H1 (cell line): Measurements from ENCODE around the gene NRXN3. TPM values are rescaled to one million over a fixed set of nuclear protein-coding genes. Genes with fewer than 3 reads are reported as not detected.

Source experiments
- CTCF ChIA-PET: fragments of 300-600 bp; sonication (Branson Sonifier 250); formaldehyde crosslinking; loops from one replicate; lab custom pipeline; 2021; ENCODE audit not compliant: partially characterized antibody; lab: Charles Lee
- POLR2A ChIA-PET: fragments of 300-600 bp; sonication (Branson Sonifier 250); formaldehyde crosslinking; loops from one replicate; lab custom pipeline; 2021; ENCODE audit warnings: inconsistent platforms; ENCODE audit not compliant: partially characterized antibody; lab: Charles Lee
- DNase-seq, 2 experiments: peaks; one replicate each; pipeline versions ENCODE4 v3.0.0 to v3.0.0-alpha.2; 2010 to 2022; ENCODE audit warnings: low spot score in 2 of 2, low read depth in 1 of 2, mixed read lengths in 1 of 2
- FAIRE-seq: peaks from 2 replicates; lab custom pipeline; 2011; peaks lifted over from hg19 to GRCh38; lab: Jason Lieb, UNC
- H2AFZ ChIP-seq: 2 replicates; pipeline ENCODE4 v1.8.1; 2012; ENCODE audit warnings: low read length, inconsistent platforms
- H2AK5ac ChIP-seq: 2 replicates; pipeline ENCODE4 v1.6.1; 2013; ENCODE audit warnings: low read depth, low read length
- H2BK120ac ChIP-seq: replicated peaks from 2 replicates; pipeline ENCODE3; 2013; ENCODE audit warnings: low read depth, low read length, inconsistent platforms
- H2BK12ac ChIP-seq: 2 replicates; pipeline ENCODE4 v1.6.1; 2013; ENCODE audit warnings: low read depth, low read length
- H2BK15ac ChIP-seq: 2 replicates; pipeline ENCODE4 v1.6.1; 2013; ENCODE audit warnings: low read length
- H2BK20ac ChIP-seq: 2 replicates; pipeline ENCODE4 v1.6.1; 2013; ENCODE audit warnings: low read length
- H2BK5ac ChIP-seq: 2 replicates; pipeline ENCODE4 v1.6.1; 2013; ENCODE audit warnings: low read depth, low read length
- H3K14ac ChIP-seq: 2 replicates; pipeline ENCODE4 v1.6.1; 2013; ENCODE audit warnings: inconsistent platforms; ENCODE audit not compliant: insufficient read length
- H3K18ac ChIP-seq: 2 replicates; pipeline ENCODE4 v1.6.1; 2013; ENCODE audit warnings: low read length; ENCODE audit errors: extremely low read depth
- H3K23ac ChIP-seq: 2 replicates; pipeline ENCODE4 v1.6.1; 2013; ENCODE audit warnings: inconsistent platforms; ENCODE audit not compliant: insufficient read length
- H3K23me2 ChIP-seq: 2 replicates; pipeline ENCODE4 v1.6.1; 2013; ENCODE audit warnings: low read depth, low read length
- H3K27ac ChIP-seq: 2 replicates; pipeline ENCODE4 v1.6.1; 2011; ENCODE audit warnings: low read depth, low read length, inconsistent platforms
- H3K27me3 ChIP-seq, 4 experiments: replicated peaks in 1 of 4; 1 replicate in 1 of 4; 2 replicates in 3 of 4; pipeline versions ENCODE4 v1.6.1 to v1.8.1; 2011 to 2013; ENCODE audit warnings: low read length in 3 of 4, mild to moderate bottlenecking in 3 of 4, inconsistent platforms in 2 of 4, mixed read lengths in 2 of 4, moderate library complexity in 1 of 4; ENCODE audit not compliant: control insufficient read depth in 3 of 4, insufficient read depth in 3 of 4; ENCODE audit errors: extremely low read depth in 1 of 4
- H3K36me3 ChIP-seq, 4 experiments: 2 replicates each; pipeline versions ENCODE4 v1.6.1 to v1.8.1; 2011 to 2013; ENCODE audit warnings: mild to moderate bottlenecking in 4 of 4, low read length in 3 of 4, moderate library complexity in 2 of 4, control low read depth in 1 of 4, inconsistent platforms in 1 of 4; ENCODE audit not compliant: insufficient read depth in 4 of 4, control insufficient read depth in 2 of 4
- H3K4ac ChIP-seq: replicated peaks from 2 replicates; pipeline ENCODE3; 2013; ENCODE audit warnings: low read length, low read depth, mixed read lengths, inconsistent platforms; ENCODE audit not compliant: insufficient read length
- H3K4me1 ChIP-seq, 4 experiments: replicated peaks in 1 of 4; 1 replicate in 1 of 4; 2 replicates in 3 of 4; pipeline versions ENCODE4 v1.6.1 to v1.8.1; 2011 to 2013; ENCODE audit warnings: low read length in 3 of 4, inconsistent platforms in 2 of 4, mixed read lengths in 1 of 4; ENCODE audit not compliant: insufficient read depth in 4 of 4, control insufficient read depth in 3 of 4
- H3K4me2 ChIP-seq, 2 experiments: 2 replicates each; pipeline versions ENCODE4 v1.6.1 to v1.8.1; 2011 to 2013; ENCODE audit warnings: low read depth in 2 of 2, low read length in 2 of 2, control low read depth in 1 of 2, inconsistent platforms in 1 of 2, mild to moderate bottlenecking in 1 of 2; ENCODE audit not compliant: insufficient read depth in 1 of 2
- H3K4me3 ChIP-seq, 4 experiments: fragments of 200-600, 300-600 bp in 1 of 4; sonication (generic), shearing (Covaris generic), sonication (Bioruptor Twin) in 1 of 4; 2 replicates each; pipeline versions ENCODE4 v1.5.1 to v1.8.1; 2011 to 2016; ENCODE audit warnings: low read length in 4 of 4, low read depth in 3 of 4, control low read depth in 2 of 4, inconsistent platforms in 2 of 4, mild to moderate bottlenecking in 2 of 4, mixed read lengths in 1 of 4, moderate library complexity in 1 of 4; ENCODE audit not compliant: insufficient read depth in 2 of 4; ENCODE audit errors: extremely low read depth in 1 of 4
- H3K56ac ChIP-seq: replicated peaks from 2 replicates; pipeline ENCODE3; 2013; ENCODE audit warnings: low read depth, mild to moderate bottlenecking, mixed read lengths, low read length, inconsistent platforms; ENCODE audit not compliant: insufficient read length
- H3K79me1 ChIP-seq: 2 replicates; pipeline ENCODE4 v1.6.1; 2013; ENCODE audit warnings: low read depth, low read length, control low read depth
- H3K79me2 ChIP-seq, 2 experiments: 2 replicates each; pipeline versions ENCODE4 v1.6.1 to v1.8.1; 2012 to 2013; ENCODE audit warnings: low read length in 2 of 2, mild to moderate bottlenecking in 2 of 2, inconsistent platforms in 1 of 2; ENCODE audit not compliant: insufficient read depth in 2 of 2, control insufficient read depth in 1 of 2
- H3K9ac ChIP-seq, 4 experiments: replicated peaks in 1 of 4; 1 replicate in 1 of 4; 2 replicates in 3 of 4; pipeline versions ENCODE4 v1.6.1 to v1.8.1; 2011 to 2013; ENCODE audit warnings: low read depth in 3 of 4, low read length in 3 of 4, control low read depth in 2 of 4, mild to moderate bottlenecking in 2 of 4, moderate library complexity in 2 of 4, inconsistent platforms in 1 of 4; ENCODE audit errors: extremely low read depth in 1 of 4
- H3K9me3 ChIP-seq, 2 experiments: 2 replicates each; pipeline versions ENCODE4 v1.6.1 to v1.8.1; 2012 to 2013; ENCODE audit warnings: mild to moderate bottlenecking in 2 of 2, moderate library complexity in 2 of 2, control low read depth in 1 of 2, inconsistent platforms in 1 of 2, low read depth in 1 of 2, low read length in 1 of 2, mixed read lengths in 1 of 2; ENCODE audit not compliant: insufficient read depth in 2 of 2
- H4K20me1 ChIP-seq, 2 experiments: replicated peaks in 1 of 2; 2 replicates each; pipeline versions ENCODE3 to v1.8.1; 2011 to 2013; ENCODE audit warnings: inconsistent platforms in 2 of 2, low read length in 2 of 2, mild to moderate bottlenecking in 1 of 2; ENCODE audit not compliant: insufficient read depth in 2 of 2, control insufficient read depth in 1 of 2
- H4K5ac ChIP-seq: 2 replicates; pipeline ENCODE4 v1.6.1; 2013; ENCODE audit warnings: low read length, low read depth, mixed read lengths, inconsistent platforms; ENCODE audit not compliant: insufficient read length
- H4K8ac ChIP-seq: 2 replicates; pipeline ENCODE4 v1.8.0; 2013; ENCODE audit warnings: mild to moderate bottlenecking, moderate library complexity, low read length, inconsistent platforms; ENCODE audit not compliant: insufficient read depth; ENCODE audit errors: extremely low read depth
- H4K91ac ChIP-seq: replicated peaks from 2 replicates; pipeline ENCODE3; 2013; ENCODE audit warnings: low read length, mixed read lengths, inconsistent platforms; ENCODE audit not compliant: insufficient read length
- JUND ChIP-seq: IDR thresholded peaks from 2 replicates; pipeline ENCODE4 v1.6.1; 2011; ENCODE audit warnings: mild to moderate bottlenecking, improper control_type of control experiment, low read length
- PHF8 ChIP-seq: fragments of 200-600 bp; sonication (generic); conservative IDR thresholded peaks from 2 replicates; pipeline ENCODE4 v1.7.1; 2012; ENCODE audit warnings: low read depth, mild to moderate bottlenecking, inconsistent platforms, low read length, moderate library complexity
- POLR2AphosphoS5 ChIP-seq: IDR thresholded peaks from 2 replicates; pipeline ENCODE4 v1.6.1; 2011; ENCODE audit warnings: low read depth, low read length
- TBP ChIP-seq: IDR thresholded peaks from 2 replicates; pipeline ENCODE4 v1.6.1; 2011; ENCODE audit warnings: low read depth, low read length, improper control_type of control experiment
- WGBS, 2 experiments: shearing (Covaris generic) in 1 of 2; methylation state at CpG; one replicate each; pipeline versions ENCODE4 v1.1.6 to v1.1.7; 2013 to 2015; ENCODE audit warnings: low lambda C conversion rate in 2 of 2, mixed read lengths in 2 of 2, inconsistent platforms in 1 of 2, low coverage in 1 of 2, missing lambda C conversion rate in 1 of 2; ENCODE audit not compliant: insufficient replicate concordance in 2 of 2, insufficient coverage in 1 of 2, insufficient read length in 1 of 2; ENCODE audit errors: extremely low coverage in 1 of 2, missing lambda C conversion rate in 1 of 2; 5-methylcytosine and 5-hydroxymethylcytosine counted together
- polyA plus RNA-seq, 7 experiments: library from polyadenylated mRNA; depleted of rRNA in 3 of 7; stranded (reverse) in 5 of 7; unstranded in 2 of 7; fragments of >200 nt in 5 of 7; fragments of 200-250 nt in 2 of 7; gene quantifications; 1 replicate in 5 of 7; 2 replicates in 1 of 7; 4 replicates in 1 of 7; pipeline versions ENCODE4 v1.2.1 to v1.2.3, GENCODE V29; 2011 to 2013; ENCODE audit warnings: missing spikeins in 2 of 7, mixed read lengths in 2 of 7
- total RNA-seq: library from RNA; stranded (reverse); fragmentation: NEBNext Ultra II Directional; extraction: Animal tissue kit (Norgen Biotek cat#: 25700); gene quantifications from 2 replicates; pipeline ENCODE4 v1.2.1, GENCODE V29; 2021

The NRXN3 gene
- total and polyA plus RNA-seq, 2 of the 8 experiments (the other 6 are each of a cell fraction or from before 2014, with no cell fraction given) = 2.6 to 4.1 TPM

- ChIA-PET POLR2A (no interaction called here), CTCF (interaction anchor here (1.1 to 1.6 kb wide), 2 partner anchors 59 to 183 kb away, joined by 3 read pairs; no protein-coding TSS in a partner anchor)
- H3K23ac ChIP-seq = no peak overlapping the region
- no peak overlapping the region for H3K56ac ChIP-seq
- H2BK15ac ChIP-seq = 0 out of 2 replicates have a peak overlapping the region, but pooled peaks have one; percentile 21
- H2BK20ac ChIP-seq = 0 out of 2 replicates have a peak overlapping the region, but pooled peaks have one; percentile 49
- no peaks in the 10 kb centered on the region for H3K36me3 ChIP-seq
- H3K23me2 ChIP-seq = no peaks in the 10 kb centered on the region
- H3K4me2 ChIP-seq = no peak overlapping the region
- no peak overlapping the region for H3K27ac ChIP-seq
- H2BK5ac ChIP-seq = no peak overlapping the region
- TF ChIP-seq PHF8 (no peak), JUND (no peak), POLR2AphosphoS5 (no peak), TBP (no peak)
- no peak overlapping the region for H3K9ac ChIP-seq
- no peaks in the 10 kb centered on the region for H4K20me1 ChIP-seq
- no peak overlapping the region for H4K8ac ChIP-seq
- no peak overlapping the region for H3K4me3 ChIP-seq
- H3K9me3 ChIP-seq = no peaks in the 10 kb centered on the region
- no peak overlapping the region for H2AFZ ChIP-seq
- H4K5ac ChIP-seq = no peak overlapping the region
- no peak overlapping the region for H3K4ac ChIP-seq
- H4K91ac ChIP-seq = no peak overlapping the region
- DNase-seq (no peak), FAIRE-seq (no peak)
- H3K18ac ChIP-seq = no peak overlapping the region
- H2BK12ac ChIP-seq = no peak overlapping the region
- H3K79me1 ChIP-seq = no peaks in the 10 kb centered on the region
- 92% methylated on average over 6 of the region's 6 CpGs; no CpG with 5 or more reads in 1 of the 2 experiments for WGBS, 2 experiments
- H3K27me3 ChIP-seq = 0 out of 7 replicates have a peak, but pooled peaks cover 0 to 5% (median 0%) of the 10 kb centered on the region in 4 experiments
- peaks cover 0 to 13% (median 4%) of the 10 kb centered on the region in 4 experiments; a peak in 3 of 7 replicates for H3K4me1 ChIP-seq
- H2BK120ac ChIP-seq = no peak overlapping the region
- H3K14ac ChIP-seq = no peak overlapping the region
- H3K79me2 ChIP-seq = no peaks in the 10 kb centered on the region
- no peak overlapping the region for H2AK5ac ChIP-seq
Measured at GRCh38 chr14:78345131-78345744, 175.1 kb downstream of the NRXN3 start.
